ENCODE data around the gene DOC2A. TPM values are rescaled to one million over a fixed set of nuclear protein-coding genes. Genes with fewer than 3 reads are reported as not detected.

The DOC2A gene
- total and polyA plus RNA-seq, 9 of the 15 experiments (the other 6 are each of a cell fraction or from before 2014, with no cell fraction given), result 0.03 to 0.38 (median 0.28) TPM; not detected in 1

- peak; percentile 2; the same call in 1 of the 2 replicates for TF ChIP-seq ZNF12 (CRISPR knock-in tag; IDR thresholded peaks at IDR 0.05)
- TF ChIP-seq ZFP91 (CRISPR knock-in tag; IDR thresholded peaks at IDR 0.05), result no peak
- no peak; the same call in 1 of the 2 replicates for TF ChIP-seq TGIF2 (CRISPR knock-in tag; IDR thresholded peaks at IDR 0.05)
- TF ChIP-seq ZNF263 (CRISPR knock-in tag; IDR thresholded peaks at IDR 0.05; ENCODE audit: borderline replicate concordance), result peak; percentile 60; the same call in 1 of the 2 replicates
- TF ChIP-seq CBX2 (IDR thresholded peaks at IDR 0.05; ENCODE audit: insufficient read depth, low read length, poor library complexity, severe bottlenecking), result no peak
- no peak for TF ChIP-seq CBX5 (IDR thresholded peaks at IDR 0.05; ENCODE audit: borderline replicate concordance, low read depth)
- TF ChIP-seq MXD1 (CRISPR knock-in tag; IDR thresholded peaks at IDR 0.05; ENCODE audit: borderline replicate concordance, poor library complexity, severe bottlenecking), result no peak
- TF ChIP-seq, protein P1, sequence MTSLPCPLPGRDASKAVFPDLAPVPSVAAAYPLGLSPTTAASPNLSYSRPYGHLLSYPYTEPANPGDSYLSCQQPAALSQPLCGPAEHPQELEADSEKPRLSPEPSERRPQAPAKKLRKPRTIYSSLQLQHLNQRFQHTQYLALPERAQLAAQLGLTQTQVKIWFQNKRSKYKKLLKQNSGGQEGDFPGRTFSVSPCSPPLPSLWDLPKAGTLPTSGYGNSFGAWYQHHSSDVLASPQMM (CRISPR knock-in tag; IDR thresholded peaks at IDR 0.05), result no peak
- TF ChIP-seq HMG20B (CRISPR knock-in tag; IDR thresholded peaks at IDR 0.05), result no peak
- TF ChIP-seq NR3C1 (CRISPR knock-in tag; IDR thresholded peaks at IDR 0.05), result no peak
- no peak for TF ChIP-seq MIER1 (IDR thresholded peaks at IDR 0.05; ENCODE audit: low read depth)
- TF ChIP-seq DNMT1 (IDR thresholded peaks at IDR 0.05), result no peak
- TF ChIP-seq SMARCB1 (IDR thresholded peaks at IDR 0.05; ENCODE audit: insufficient read length, low read depth), result no peak
- peak; percentile 96 for TF ChIP-seq ATF7 (IDR thresholded peaks at IDR 0.05)
- no peak for TF ChIP-seq ZNF507 (tag; conservative IDR thresholded peaks at IDR 0.05)
- TF ChIP-seq ELF4 (CRISPR knock-in tag; IDR thresholded peaks at IDR 0.05), result no peak
- TF ChIP-seq, protein P2, sequence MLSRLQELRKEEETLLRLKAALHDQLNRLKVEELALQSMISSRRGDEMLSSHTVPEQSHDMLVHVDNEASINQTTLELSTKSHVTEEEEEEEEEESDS (CRISPR knock-in tag; IDR thresholded peaks at IDR 0.05), result no peak
- TF ChIP-seq ZNF384 (IDR thresholded peaks at IDR 0.05; ENCODE audit: low read depth, low read length), result 0 out of 2 replicates have a peak, but pooled peaks have one; percentile 8
- TF ChIP-seq, protein P3, sequence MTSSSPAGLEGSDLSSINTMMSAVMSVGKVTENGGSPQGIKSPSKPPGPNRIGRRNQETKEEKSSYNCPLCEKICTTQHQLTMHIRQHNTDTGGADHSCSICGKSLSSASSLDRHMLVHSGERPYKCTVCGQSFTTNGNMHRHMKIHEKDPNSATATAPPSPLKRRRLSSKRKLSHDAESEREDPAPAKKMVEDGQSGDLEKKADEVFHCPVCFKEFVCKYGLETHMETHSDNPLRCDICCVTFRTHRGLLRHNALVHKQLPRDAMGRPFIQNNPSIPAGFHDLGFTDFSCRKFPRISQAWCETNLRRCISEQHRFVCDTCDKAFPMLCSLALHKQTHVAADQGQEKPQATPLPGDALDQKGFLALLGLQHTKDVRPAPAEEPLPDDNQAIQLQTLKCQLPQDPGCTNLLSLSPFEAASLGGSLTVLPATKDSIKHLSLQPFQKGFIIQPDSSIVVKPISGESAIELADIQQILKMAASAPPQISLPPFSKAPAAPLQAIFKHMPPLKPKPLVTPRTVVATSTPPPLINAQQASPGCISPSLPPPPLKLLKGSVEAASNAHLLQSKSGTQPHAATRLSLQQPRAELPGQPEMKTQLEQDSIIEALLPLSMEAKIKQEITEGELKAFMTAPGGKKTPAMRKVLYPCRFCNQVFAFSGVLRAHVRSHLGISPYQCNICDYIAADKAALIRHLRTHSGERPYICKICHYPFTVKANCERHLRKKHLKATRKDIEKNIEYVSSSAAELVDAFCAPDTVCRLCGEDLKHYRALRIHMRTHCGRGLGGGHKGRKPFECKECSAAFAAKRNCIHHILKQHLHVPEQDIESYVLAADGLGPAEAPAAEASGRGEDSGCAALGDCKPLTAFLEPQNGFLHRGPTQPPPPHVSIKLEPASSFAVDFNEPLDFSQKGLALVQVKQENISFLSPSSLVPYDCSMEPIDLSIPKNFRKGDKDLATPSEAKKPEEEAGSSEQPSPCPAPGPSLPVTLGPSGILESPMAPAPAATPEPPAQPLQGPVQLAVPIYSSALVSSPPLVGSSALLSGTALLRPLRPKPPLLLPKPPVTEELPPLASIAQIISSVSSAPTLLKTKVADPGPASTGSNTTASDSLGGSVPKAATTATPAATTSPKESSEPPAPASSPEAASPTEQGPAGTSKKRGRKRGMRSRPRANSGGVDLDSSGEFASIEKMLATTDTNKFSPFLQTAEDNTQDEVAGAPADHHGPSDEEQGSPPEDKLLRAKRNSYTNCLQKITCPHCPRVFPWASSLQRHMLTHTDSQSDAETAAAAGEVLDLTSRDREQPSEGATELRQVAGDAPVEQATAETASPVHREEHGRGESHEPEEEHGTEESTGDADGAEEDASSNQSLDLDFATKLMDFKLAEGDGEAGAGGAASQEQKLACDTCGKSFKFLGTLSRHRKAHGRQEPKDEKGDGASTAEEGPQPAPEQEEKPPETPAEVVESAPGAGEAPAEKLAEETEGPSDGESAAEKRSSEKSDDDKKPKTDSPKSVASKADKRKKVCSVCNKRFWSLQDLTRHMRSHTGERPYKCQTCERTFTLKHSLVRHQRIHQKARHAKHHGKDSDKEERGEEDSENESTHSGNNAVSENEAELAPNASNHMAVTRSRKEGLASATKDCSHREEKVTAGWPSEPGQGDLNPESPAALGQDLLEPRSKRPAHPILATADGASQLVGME (CRISPR knock-in tag; IDR thresholded peaks at IDR 0.05), result no peak
Observed at GRCh38 chr16:29995911-29996765, 14.7 kb downstream of the DOC2A start, which contains the start of gene INO80E (continued).
